Activated CD8-positive, alpha-beta T cell treated with anti-CD3 and anti-CD28 coated beads for 36 hours (primary cell): Measurements from ENCODE around the gene GNLY. TPM values are rescaled to one million over a fixed set of nuclear protein-coding genes. Genes with fewer than 3 reads are reported as not detected.
"Not testable (repeated sequence)": the region's sequence is repeated elsewhere in the genome, so short reads cannot be mapped to it uniquely, and the experiment has no call there.

Experiments used
- ATAC-seq: fragments of 200-7000 bp; cut with Tn5 transposase; one replicate; pipeline ENCODE4 v1.10.0; 2021; ENCODE audit warnings: mild to moderate bottlenecking, moderate library complexity
- CTCF ChIA-PET: fragments of 350-600 bp; sonication (Branson Sonifier 250); formaldehyde crosslinking; loops from one replicate; lab custom pipeline; 2021; ENCODE audit warnings: antibody characterized with exemption; lab: Charles Lee
- POLR2A ChIA-PET: fragments of 350-600 bp; sonication (Branson Sonifier 250); formaldehyde crosslinking; loops from one replicate; lab custom pipeline; 2021; ENCODE audit warnings: antibody characterized with exemption; lab: Charles Lee
- DNase-seq: peaks from one replicate; pipeline ENCODE4 v3.0.0-alpha.2; 2020
- H3K27ac Mint-ChIP-seq: one replicate; pipeline ENCODE4 v1.8.0; 2021; ENCODE audit warnings: mild to moderate bottlenecking, mixed read lengths
- H3K27me3 Mint-ChIP-seq: one replicate; pipeline ENCODE4 v1.8.0; 2021; ENCODE audit warnings: mixed read lengths
- H3K36me3 Mint-ChIP-seq: one replicate; pipeline ENCODE4 v1.8.0; 2021; ENCODE audit warnings: low read depth, mixed read lengths
- H3K4me1 Mint-ChIP-seq: one replicate; pipeline ENCODE4 v1.8.0; 2021; ENCODE audit warnings: low read depth, mixed read lengths
- H3K4me3 Mint-ChIP-seq: one replicate; pipeline ENCODE4 v1.8.0; 2021; ENCODE audit warnings: mild to moderate bottlenecking, moderate library complexity, mixed read lengths
- H3K9me3 Mint-ChIP-seq: one replicate; pipeline ENCODE4 v1.8.0; 2021; ENCODE audit warnings: mixed read lengths
- intact Hi-C: fragments of 100-400 bp; cut with micrococcal nuclease; formaldehyde crosslinking; loops from one replicate; pipeline ENCODE4 v1.10.0; 2022
- total RNA-seq, 2 experiments: library from RNA; stranded (reverse); gene quantifications; one replicate each; pipeline ENCODE4 v1.2.3, GENCODE V29; 2021
- TF ChIP-seq, protein P1 (sequence below): fragments of 200-600 bp; IDR thresholded peaks from one replicate; pipeline ENCODE4 v1.8.0; 2022; ENCODE audit warnings: antibody characterized with exemption, mild to moderate bottlenecking

GNLY gene
- total RNA-seq, 2 experiments from 2014 or later = 46.7 to 52.6 TPM

- intact Hi-C loops = no loop called here
- DNase-seq = no peak
- H3K27me3 Mint-ChIP-seq = no peaks in the 10 kb centered on the region
- ChIA-PET POLR2A (interaction anchor here (1.6 kb wide), 1 partner anchor 12 kb away, joined by 4 read pairs; no protein-coding TSS in a partner anchor), CTCF (interaction anchor here (0.6 to 6.1 kb wide), 3 partner anchors 8 to 78 kb away, joined by 3 to 51 read pairs (median 4); no protein-coding TSS in a partner anchor)
- H3K27ac Mint-ChIP-seq = no peak overlapping the region
- H3K4me3 Mint-ChIP-seq = no peak overlapping the region
- no peaks in the 10 kb centered on the region for H3K9me3 Mint-ChIP-seq
- TF ChIP-seq, protein P1, sequence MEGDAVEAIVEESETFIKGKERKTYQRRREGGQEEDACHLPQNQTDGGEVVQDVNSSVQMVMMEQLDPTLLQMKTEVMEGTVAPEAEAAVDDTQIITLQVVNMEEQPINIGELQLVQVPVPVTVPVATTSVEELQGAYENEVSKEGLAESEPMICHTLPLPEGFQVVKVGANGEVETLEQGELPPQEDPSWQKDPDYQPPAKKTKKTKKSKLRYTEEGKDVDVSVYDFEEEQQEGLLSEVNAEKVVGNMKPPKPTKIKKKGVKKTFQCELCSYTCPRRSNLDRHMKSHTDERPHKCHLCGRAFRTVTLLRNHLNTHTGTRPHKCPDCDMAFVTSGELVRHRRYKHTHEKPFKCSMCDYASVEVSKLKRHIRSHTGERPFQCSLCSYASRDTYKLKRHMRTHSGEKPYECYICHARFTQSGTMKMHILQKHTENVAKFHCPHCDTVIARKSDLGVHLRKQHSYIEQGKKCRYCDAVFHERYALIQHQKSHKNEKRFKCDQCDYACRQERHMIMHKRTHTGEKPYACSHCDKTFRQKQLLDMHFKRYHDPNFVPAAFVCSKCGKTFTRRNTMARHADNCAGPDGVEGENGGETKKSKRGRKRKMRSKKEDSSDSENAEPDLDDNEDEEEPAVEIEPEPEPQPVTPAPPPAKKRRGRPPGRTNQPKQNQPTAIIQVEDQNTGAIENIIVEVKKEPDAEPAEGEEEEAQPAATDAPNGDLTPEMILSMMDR = no peak
- H3K4me1 Mint-ChIP-seq = no peaks in the 10 kb centered on the region
- no peak for ATAC-seq
- H3K36me3 Mint-ChIP-seq = peaks cover 41% of the 10 kb centered on the region
These were observed 42.1 kb upstream of the GNLY start for GRCh38 chr2:85652056-85652455.

GRCh38 chr2:85653996-85654395 is 40.2 kb upstream of the GNLY start:
- ChIA-PET POLR2A (no interaction called here), CTCF (interaction anchor here (0.7 kb wide), 1 partner anchor 17 kb away, joined by 3 read pairs; no protein-coding TSS in a partner anchor)
- H3K4me3 Mint-ChIP-seq = no peak overlapping the region
- no peak for ATAC-seq
- no peaks in the 10 kb centered on the region for H3K9me3 Mint-ChIP-seq
- no peak overlapping the region for H3K27ac Mint-ChIP-seq
- no peaks in the 10 kb centered on the region for H3K4me1 Mint-ChIP-seq
- H3K27me3 Mint-ChIP-seq = no peaks in the 10 kb centered on the region
- H3K36me3 Mint-ChIP-seq = peaks cover 29% of the 10 kb centered on the region
- TF ChIP-seq, protein P1 = no peak
- intact Hi-C loops = no loop called here
- DNase-seq = no peak

DNA sequence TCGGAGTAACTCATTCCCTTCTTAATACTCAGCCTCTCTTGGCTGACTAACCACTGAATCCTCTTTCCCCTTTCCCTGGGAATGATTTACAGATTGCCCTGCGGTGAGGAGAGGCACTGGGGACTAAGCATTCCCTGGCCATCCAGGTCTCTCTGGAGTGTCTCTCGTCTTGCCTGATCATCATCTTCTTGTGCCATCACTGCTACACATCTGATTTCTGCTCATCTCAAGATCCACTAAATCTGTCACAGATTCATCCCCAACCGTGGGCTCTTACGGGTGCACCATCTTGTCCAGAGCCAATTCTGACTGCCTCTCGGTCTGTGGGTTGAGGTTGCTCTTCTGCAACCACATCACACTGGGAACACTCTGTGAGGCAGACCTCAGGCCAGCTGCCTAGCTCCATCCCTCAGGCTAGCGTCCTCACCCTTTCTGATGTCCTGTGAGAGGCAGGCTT is 38.2 kb upstream of the GNLY start:
- no peaks in the 10 kb centered on the region for H3K27me3 Mint-ChIP-seq
- ChIA-PET CTCF (interaction anchor here (6.7 kb wide), 1 partner anchor 19 kb away, joined by 39 read pairs; no protein-coding TSS in a partner anchor), POLR2A (interaction anchor here (0.8 kb wide), 1 partner anchor 8 kb away, joined by 3 read pairs; no protein-coding TSS in a partner anchor)
- ATAC-seq (no peak), DNase-seq (no peak)
- intact Hi-C loops = no loop called here
- peaks cover 23% of the 10 kb centered on the region for H3K36me3 Mint-ChIP-seq
- no peak overlapping the region for H3K4me3 Mint-ChIP-seq
- H3K9me3 Mint-ChIP-seq = no peaks in the 10 kb centered on the region
- TF ChIP-seq, protein P1 = no peak
- no peak overlapping the region for H3K27ac Mint-ChIP-seq
- H3K4me1 Mint-ChIP-seq = no peaks in the 10 kb centered on the region

DNA sequence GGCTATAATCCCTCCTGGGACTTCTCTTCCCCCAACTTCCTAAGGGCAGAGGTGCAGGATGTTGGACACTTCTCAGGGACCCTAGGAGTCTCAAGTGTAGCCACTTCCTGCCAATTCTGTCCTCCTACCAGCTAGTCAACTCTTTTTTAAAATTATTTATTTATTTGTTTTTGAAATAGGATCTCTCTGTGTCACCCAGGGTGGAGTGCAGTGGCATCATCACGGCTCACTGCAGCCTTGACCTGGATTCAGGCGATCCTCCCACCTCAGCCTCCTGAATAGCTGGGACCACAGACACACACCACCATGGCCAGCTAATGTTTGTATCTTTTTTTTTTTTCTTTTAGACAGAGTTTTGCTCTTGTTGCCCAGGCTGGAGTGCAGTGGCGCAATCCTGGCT is 37.7 kb upstream of the GNLY start:
- H3K27me3 Mint-ChIP-seq = no peaks in the 10 kb centered on the region
- ChIA-PET POLR2A (no interaction called here), CTCF (interaction anchor here (6.7 kb wide), 1 partner anchor 20 kb away, joined by 39 read pairs; no protein-coding TSS in a partner anchor)
- H3K27ac Mint-ChIP-seq = no peak overlapping the region
- H3K4me1 Mint-ChIP-seq = no peaks in the 10 kb centered on the region
- ATAC-seq (no peak), DNase-seq (no peak)
- no peaks in the 10 kb centered on the region for H3K9me3 Mint-ChIP-seq
- no peak overlapping the region for H3K4me3 Mint-ChIP-seq
- peaks cover 18% of the 10 kb centered on the region for H3K36me3 Mint-ChIP-seq
- intact Hi-C loops = no loop called here
- TF ChIP-seq, protein P1 = no peak

DNA sequence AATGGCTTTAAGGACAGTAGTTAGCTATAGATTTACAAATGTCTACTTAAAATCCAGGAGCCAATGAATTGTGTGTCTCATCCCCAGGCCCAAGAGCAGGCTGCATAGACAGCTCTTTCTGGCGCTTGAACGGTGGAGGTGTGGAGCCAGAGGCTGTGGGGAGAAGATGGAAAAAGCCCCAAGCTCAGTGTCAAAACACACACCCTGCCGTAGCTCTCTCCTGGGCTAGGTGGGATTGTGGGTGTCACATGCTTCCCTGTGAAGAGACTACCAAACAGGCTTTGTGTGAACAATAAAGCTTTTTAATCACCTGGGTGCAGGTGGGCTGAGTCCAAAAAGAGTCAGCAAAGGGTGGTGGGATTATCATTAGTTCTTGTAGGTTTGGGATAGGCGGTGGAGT is 36.8 kb upstream of the GNLY start:
- intact Hi-C loops, H3K27ac Mint-ChIP-seq, H3K9me3 Mint-ChIP-seq, DNase-seq, ATAC-seq, H3K4me1 Mint-ChIP-seq, H3K27me3 Mint-ChIP-seq, POLR2A ChIA-PET, H3K4me3 Mint-ChIP-seq: not testable (repeated sequence)
- peaks cover 12% of the 10 kb centered on the region for H3K36me3 Mint-ChIP-seq
- CTCF ChIA-PET = interaction anchor here (6.7 kb wide), 1 partner anchor 21 kb away, joined by 39 read pairs; no protein-coding TSS in a partner anchor
